ENCODE data around the gene DGKI.
A peak's percentile ranks its signal among the peaks of the same experiment; 100 is the strongest.

The DGKI gene

DNA sequence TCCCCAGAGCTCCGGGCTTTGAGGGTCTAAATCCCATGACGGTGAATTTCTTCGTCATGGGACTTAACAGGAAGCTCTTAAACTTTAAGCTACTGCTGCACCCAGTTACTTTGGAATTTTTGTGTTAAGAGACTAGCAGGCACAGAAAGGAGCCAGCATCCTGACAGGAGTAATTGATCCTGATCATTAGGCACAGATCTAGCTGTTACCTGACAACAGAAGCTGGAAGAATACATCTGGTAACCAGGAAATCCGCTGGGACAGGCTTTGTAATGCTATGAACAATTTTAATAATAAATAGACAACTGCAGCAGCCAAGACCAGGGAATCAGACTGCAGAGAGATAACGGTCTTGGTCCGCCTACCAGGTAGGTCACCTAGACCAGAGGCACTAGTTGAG lies 210.9 kb downstream of the DGKI start:
- DNase-seq: no peak

- no peak for DNase-seq
Measured at GRCh38 chr7:137635132-137635531, 211.6 kb downstream of the DGKI start.

- DNase-seq: no peak
Measured at GRCh38 chr7:137634356-137634755, 212.4 kb downstream of the DGKI start.

- DNase-seq: no peak
Measured at GRCh38 chr7:137633133-137633532, 213.6 kb downstream of the DGKI start.

GRCh38 chr7:137628216-137628615 lies 218.6 kb downstream of the DGKI start:
- DNase-seq: no peak

GRCh38 chr7:137626469-137627067 lies 220.2 kb downstream of the DGKI start:
- peak; percentile 4 for DNase-seq

GRCh38 chr7:137625197-137625596 lies 221.6 kb downstream of the DGKI start:
- DNase-seq: no peak

DNA sequence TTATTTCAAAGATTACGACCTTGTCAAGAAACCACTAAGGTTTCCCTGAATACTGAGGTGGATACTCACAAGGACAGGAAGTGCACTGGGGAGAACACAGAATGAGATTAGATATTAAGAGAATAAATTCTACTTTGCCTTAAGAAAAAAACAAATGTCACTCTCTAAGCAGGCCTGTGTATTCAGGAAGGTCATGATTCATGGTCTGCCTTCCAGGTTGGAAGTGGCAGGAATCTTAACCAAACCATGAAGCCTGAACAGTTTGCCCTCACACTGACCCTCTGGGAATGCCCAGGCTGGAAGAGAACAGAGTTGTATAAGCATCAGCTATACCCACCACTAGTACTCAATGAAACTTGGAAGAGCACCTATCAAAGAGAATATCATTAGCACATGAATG lies 227.6 kb downstream of the DGKI start:
- no peak for DNase-seq

DNA sequence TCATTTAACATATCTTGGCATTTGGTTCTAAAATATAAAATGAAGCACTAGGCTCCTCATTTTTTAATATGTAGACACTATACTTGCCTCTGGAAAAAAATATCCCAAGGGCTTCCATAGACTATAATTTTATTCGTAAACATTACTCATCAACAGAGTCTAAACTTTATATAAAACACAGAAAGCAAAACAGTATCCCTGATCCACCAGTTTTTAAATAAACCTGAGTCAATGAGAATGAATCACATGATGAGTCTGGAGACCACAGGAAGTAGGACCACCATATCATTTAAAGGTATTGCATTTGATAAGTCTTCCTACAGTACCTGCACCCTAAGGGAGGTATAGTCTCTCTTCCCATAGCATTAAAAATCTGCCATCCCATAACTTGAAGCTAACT lies 228.0 kb downstream of the DGKI start:
- DNase-seq: no peak

DNA sequence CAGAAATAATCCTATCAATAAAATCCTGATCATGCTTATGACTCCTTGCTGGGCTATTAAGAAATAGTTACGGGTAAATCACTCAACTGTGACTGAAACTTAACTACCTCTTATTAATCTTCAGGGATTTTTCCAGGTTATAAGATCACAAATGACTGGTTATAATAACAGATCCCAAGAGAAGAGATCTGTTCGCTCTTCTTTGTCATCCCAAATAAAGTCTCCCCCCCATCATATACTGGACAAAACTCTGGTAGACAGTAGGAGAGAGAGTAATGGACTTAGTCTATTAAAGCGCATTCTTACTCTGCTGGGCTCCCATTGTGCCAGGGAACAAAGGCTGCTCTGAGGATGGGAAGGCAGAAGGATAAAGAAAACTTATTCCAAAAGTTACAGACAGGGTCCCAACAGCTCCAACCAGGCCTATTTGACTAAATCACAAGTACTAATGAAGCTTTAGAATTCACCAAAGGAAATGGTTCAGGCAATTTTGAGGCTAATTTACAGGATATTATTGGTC lies 233.7 kb downstream of the DGKI start:
- DNase-seq: no peak

GRCh38 chr7:137611606-137612005 lies 235.2 kb downstream of the DGKI start:
- DNase-seq: no peak

GRCh38 chr7:137609500-137609899 lies 237.3 kb downstream of the DGKI start:
- no peak for DNase-seq

- DNase-seq: no peak
Measured at GRCh38 chr7:137606061-137606674, 240.6 kb downstream of the DGKI start.

DNA sequence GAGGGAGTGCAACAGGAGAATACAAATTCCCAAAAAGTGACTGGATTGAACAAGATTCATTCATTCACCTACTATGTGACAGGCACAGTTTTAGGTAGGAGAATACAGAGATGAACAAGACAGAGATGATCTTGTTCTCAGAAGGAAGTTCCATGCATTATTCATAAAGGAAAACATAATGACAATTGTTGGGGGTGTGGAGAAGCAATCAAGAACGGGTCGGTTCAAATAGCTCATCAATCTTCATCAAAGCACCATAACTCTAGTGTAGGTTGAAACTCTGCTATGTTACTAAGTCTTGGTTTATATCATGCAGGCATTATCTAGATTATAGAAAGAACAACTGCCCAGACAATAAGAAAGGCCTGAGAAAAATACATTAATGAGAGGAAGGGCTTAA lies 243.7 kb downstream of the DGKI start:
- DNase-seq: no peak

DNA sequence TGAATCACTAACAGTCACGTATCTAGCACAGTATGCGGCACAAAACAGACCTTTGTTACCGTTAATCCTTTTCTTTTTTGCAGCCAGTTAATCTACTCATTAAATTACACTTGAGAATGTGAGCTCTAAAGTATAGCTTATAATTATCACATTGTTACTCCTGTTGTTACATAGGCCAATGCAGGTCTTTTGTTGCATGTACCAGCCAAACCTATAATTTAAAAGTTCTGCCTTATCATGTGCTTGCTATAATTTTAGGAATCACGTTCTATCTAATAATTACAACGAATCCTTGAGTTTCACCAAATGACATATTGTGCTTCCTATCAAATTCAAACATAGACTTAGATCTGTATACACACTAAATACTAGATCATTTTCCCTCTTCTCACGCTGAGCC lies 245.1 kb downstream of the DGKI start:
- DNase-seq: no peak

GRCh38 chr7:137597856-137598255 lies 248.9 kb downstream of the DGKI start:
- no peak for DNase-seq

DNA sequence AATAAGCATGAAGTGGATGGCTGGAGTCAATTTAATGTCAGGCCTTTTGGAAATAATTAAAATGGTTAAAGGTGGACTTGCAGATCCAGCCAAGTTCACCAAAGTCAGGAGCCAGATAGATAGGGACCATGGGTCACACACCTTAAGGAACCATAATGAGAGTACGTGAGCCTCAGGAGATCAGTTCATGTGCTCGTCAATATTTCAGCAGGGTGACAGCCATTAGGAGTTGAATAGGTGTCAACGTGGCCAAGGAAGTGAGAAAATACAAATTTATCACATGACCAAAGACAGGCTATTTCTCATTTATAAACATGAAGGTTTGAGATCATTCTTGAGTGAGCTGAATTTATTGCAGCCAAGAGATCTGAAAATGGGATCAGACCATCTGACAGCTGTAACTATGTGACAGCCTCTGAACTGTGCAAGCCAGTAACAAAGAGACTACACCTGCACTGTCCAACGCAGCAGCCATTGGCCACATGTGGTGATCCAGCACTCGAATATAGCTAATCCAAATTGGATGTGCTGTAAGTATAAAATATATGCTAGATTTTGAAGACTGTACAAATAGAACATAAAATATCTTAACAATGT lies 253.6 kb downstream of the DGKI start:
- DNase-seq: no peak

GRCh38 chr7:137592232-137592896 lies 254.4 kb downstream of the DGKI start:
- no peak for DNase-seq

- DNase-seq: no peak
Measured at GRCh38 chr7:137591421-137591837, 255.3 kb downstream of the DGKI start.

- DNase-seq: no peak
Measured at GRCh38 chr7:137590756-137591305, 255.9 kb downstream of the DGKI start.

DNA sequence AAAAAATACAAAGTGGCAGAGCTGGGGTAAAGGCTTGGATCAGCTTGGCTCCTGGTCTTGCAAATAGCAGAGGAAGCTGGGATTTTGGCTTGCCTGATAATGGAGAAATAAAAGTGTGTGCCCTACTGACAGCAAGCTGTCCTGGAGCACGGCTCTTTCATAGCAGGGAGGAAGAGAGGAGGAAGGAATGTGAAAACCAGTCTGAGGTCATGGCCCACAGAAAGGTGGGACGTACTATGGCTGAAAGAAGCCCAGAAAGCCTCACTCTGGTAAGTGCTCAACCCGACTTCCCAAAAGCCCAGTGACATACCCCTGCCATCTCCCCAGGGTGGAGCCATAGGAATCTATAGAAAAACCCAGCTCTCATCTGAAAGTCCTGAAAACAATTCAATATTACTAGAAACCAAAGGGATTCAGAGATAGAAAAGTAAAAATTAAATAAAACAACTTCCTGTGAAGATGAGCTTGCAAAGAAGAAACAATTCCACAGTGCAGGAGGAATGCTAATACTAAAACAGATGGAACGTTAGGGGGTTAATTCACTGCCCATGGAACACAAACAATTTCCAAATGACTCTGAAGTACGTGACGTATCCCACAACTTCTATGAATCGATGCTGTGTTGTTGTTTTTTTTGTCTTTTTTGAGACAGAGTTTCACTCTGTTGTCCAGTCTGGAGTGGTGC lies 256.6 kb downstream of the DGKI start:
- no peak for DNase-seq

- DNase-seq: no peak
Measured at GRCh38 chr7:137587326-137587725, 259.4 kb downstream of the DGKI start.

GRCh38 chr7:137585591-137585990 lies 261.2 kb downstream of the DGKI start:
- no peak for DNase-seq

All from CD4-positive, alpha-beta T cell treated with Interleukin-6 for 4 hours (primary cell).